Liver (tissue), 9 donors: ENCODE results near the gene MYO5A. TPM values are rescaled to one million over a fixed set of nuclear protein-coding genes. Genes with fewer than 3 reads are reported as not detected.

Experiments used
- DNase-seq: peaks from one replicate; pipeline ENCODE4 v3.0.0-alpha.2; 2017; ENCODE audit warnings: low spot score
- H3K27ac ChIP-seq, 2 donors: one replicate each; pipeline ENCODE4 v1.7.0; 2013; ENCODE audit warnings: inconsistent platforms in 2 of 2, low read length in 2 of 2, control low read depth in 1 of 2, low read depth in 1 of 2, mild to moderate bottlenecking in 1 of 2
- H3K27me3 ChIP-seq, 4 donors: one replicate each; pipeline versions ENCODE4 v1.6.1 to v1.7.0; 2013; ENCODE audit warnings: low read length in 3 of 4, inconsistent platforms in 1 of 4, mild to moderate bottlenecking in 1 of 4, moderate library complexity in 1 of 4; ENCODE audit not compliant: control insufficient read depth in 4 of 4, insufficient read depth in 4 of 4
- H3K36me3 ChIP-seq, 4 donors: one replicate each; pipeline versions ENCODE4 v1.6.1 to v1.7.0; 2013; ENCODE audit warnings: low read length in 3 of 4, mild to moderate bottlenecking in 3 of 4, low read depth in 1 of 4, moderate library complexity in 1 of 4; ENCODE audit not compliant: control insufficient read depth in 4 of 4, insufficient read depth in 3 of 4
- H3K4me1 ChIP-seq, 4 donors: one replicate each; pipeline versions ENCODE4 v1.6.1 to v1.7.0; 2013; ENCODE audit warnings: low read length in 3 of 4, mild to moderate bottlenecking in 3 of 4, moderate library complexity in 1 of 4; ENCODE audit not compliant: control insufficient read depth in 4 of 4, insufficient read depth in 4 of 4
- H3K4me3 ChIP-seq, 3 donors: one replicate each; pipeline versions ENCODE4 v1.6.1 to v1.7.0; 2013; ENCODE audit warnings: low read length in 3 of 3, control low read depth in 1 of 3, low read depth in 1 of 3, mild to moderate bottlenecking in 1 of 3
- H3K9ac ChIP-seq, 2 donors: one replicate each; pipeline ENCODE4 v1.7.0; 2013; ENCODE audit warnings: low read length in 2 of 2, mild to moderate bottlenecking in 2 of 2, moderate library complexity in 2 of 2, control low read depth in 1 of 2, low read depth in 1 of 2
- H3K9me3 ChIP-seq, 4 donors: one replicate each; pipeline versions ENCODE4 v1.6.1 to v1.7.0; 2013; ENCODE audit warnings: low read length in 3 of 4; ENCODE audit not compliant: control insufficient read depth in 4 of 4
- FOXA1 ChIP-seq: IDR thresholded peaks from 2 replicates; pipeline ENCODE4 v1.6.1; 2016; ENCODE audit warnings: antibody characterized with exemption
- FOXA2 ChIP-seq: IDR thresholded peaks from 2 replicates; pipeline ENCODE4 v1.6.1; 2016; ENCODE audit warnings: antibody characterized with exemption
- GABPA ChIP-seq, 2 donors: IDR thresholded peaks in 1 of 2; conservative IDR thresholded peaks in 1 of 2; 2 replicates each; pipeline ENCODE4 v1.6.1; 2016; ENCODE audit warnings: antibody characterized with exemption in 2 of 2, mild to moderate bottlenecking in 1 of 2, moderate library complexity in 1 of 2
- HNF4A ChIP-seq, 2 donors: conservative IDR thresholded peaks; 2 replicates each; pipeline ENCODE4 v1.6.1; 2016; ENCODE audit warnings: antibody characterized with exemption in 2 of 2, mild to moderate bottlenecking in 2 of 2
- JUND ChIP-seq, 2 donors: IDR thresholded peaks; 2 replicates each; pipeline ENCODE4 v1.6.1; 2016; ENCODE audit warnings: antibody characterized with exemption in 2 of 2
- MAX ChIP-seq: IDR thresholded peaks from 2 replicates; pipeline ENCODE4 v1.6.1; 2016; ENCODE audit warnings: antibody characterized with exemption
- NR2F2 ChIP-seq: IDR thresholded peaks from 2 replicates; pipeline ENCODE4 v1.6.1; 2016; ENCODE audit warnings: antibody characterized with exemption
- RAD21 ChIP-seq, 2 donors: IDR thresholded peaks; 2 replicates each; pipeline ENCODE4 v1.6.1; 2016; ENCODE audit warnings: antibody characterized with exemption in 2 of 2, mild to moderate bottlenecking in 2 of 2
- RXRA ChIP-seq, 2 donors: IDR thresholded peaks; 2 replicates each; pipeline ENCODE4 v1.6.1; 2017 to 2018; ENCODE audit warnings: antibody characterized with exemption in 2 of 2, mild to moderate bottlenecking in 1 of 2
- SP1 ChIP-seq: IDR thresholded peaks from 2 replicates; pipeline ENCODE4 v1.6.1; 2018; ENCODE audit warnings: antibody characterized with exemption, mild to moderate bottlenecking
- TAF1 ChIP-seq: conservative IDR thresholded peaks from 2 replicates; pipeline ENCODE4 v1.6.1; 2016; ENCODE audit warnings: antibody characterized with exemption, mild to moderate bottlenecking
- YY1 ChIP-seq: IDR thresholded peaks from 2 replicates; pipeline ENCODE4 v1.6.1; 2016; ENCODE audit warnings: antibody characterized with exemption, mild to moderate bottlenecking
- ZBTB33 ChIP-seq: IDR thresholded peaks from 2 replicates; pipeline ENCODE4 v1.6.1; 2016; ENCODE audit warnings: antibody characterized with exemption
- WGBS: extraction: QIAGEN DNeasy Blood & Tissue Kit; methylation state at CpG from one replicate; pipeline ENCODE4 v1.1.7; 2013; 5-methylcytosine and 5-hydroxymethylcytosine counted together
- polyA plus RNA-seq, 2 donors: library from polyadenylated mRNA; stranded (reverse) in 1 of 2; unstranded in 1 of 2; fragments of 200-250 nt in 1 of 2; fragments of >200 nt in 1 of 2; fragmentation: Nextera tagmentation in 1 of 2; extraction: Ambion mirVana in 1 of 2; gene quantifications; one replicate each; pipeline versions ENCODE4 v1.2.1 to v1.2.3, GENCODE V29; 2013 to 2015
- total RNA-seq, 2 donors: library from RNA; depleted of rRNA; stranded (reverse); fragments of >200 nt; gene quantifications; one replicate each; pipeline ENCODE4 v1.2.3, GENCODE V29; 2014
- TF ChIP-seq, protein P1 (sequence below): IDR thresholded peaks from 2 replicates; pipeline ENCODE4 v1.6.1; 2016; ENCODE audit warnings: antibody characterized with exemption, mild to moderate bottlenecking
- TF ChIP-seq, protein P2 (sequence below): IDR thresholded peaks from 2 replicates; pipeline ENCODE4 v1.6.1; 2016; ENCODE audit warnings: antibody characterized with exemption
- donor health status: healthy.
- donor health status: healthy.
- donor health status: healthy.
- donor health status: healthy.
- donor health status: healthy.

Gene MYO5A
- total and polyA plus RNA-seq, 4 donors = 1.0 to 7.1 (median 3.0) TPM

- no peak overlapping the region for H3K9ac ChIP-seq
- H3K9me3 ChIP-seq = no peaks in the 10 kb centered on the region
- H3K4me3 ChIP-seq = no peak overlapping the region
- no peak for DNase-seq
- H3K36me3 ChIP-seq = no peaks in the 10 kb centered on the region
- H3K27me3 ChIP-seq = no peaks in the 10 kb centered on the region
- no peak for TF ChIP-seq TAF1
- TF ChIP-seq FOXA2 = no peak
- no peak for TF ChIP-seq GABPA (IDR thresholded peaks at IDR 0.05 in 1 of 2, conservative IDR thresholded peaks at IDR 0.05 in 1 of 2)
- TF ChIP-seq NR2F2 = no peak
- no peak for TF ChIP-seq JUND (IDR thresholded peaks at IDR 0.05)
- TF ChIP-seq, protein P1, sequence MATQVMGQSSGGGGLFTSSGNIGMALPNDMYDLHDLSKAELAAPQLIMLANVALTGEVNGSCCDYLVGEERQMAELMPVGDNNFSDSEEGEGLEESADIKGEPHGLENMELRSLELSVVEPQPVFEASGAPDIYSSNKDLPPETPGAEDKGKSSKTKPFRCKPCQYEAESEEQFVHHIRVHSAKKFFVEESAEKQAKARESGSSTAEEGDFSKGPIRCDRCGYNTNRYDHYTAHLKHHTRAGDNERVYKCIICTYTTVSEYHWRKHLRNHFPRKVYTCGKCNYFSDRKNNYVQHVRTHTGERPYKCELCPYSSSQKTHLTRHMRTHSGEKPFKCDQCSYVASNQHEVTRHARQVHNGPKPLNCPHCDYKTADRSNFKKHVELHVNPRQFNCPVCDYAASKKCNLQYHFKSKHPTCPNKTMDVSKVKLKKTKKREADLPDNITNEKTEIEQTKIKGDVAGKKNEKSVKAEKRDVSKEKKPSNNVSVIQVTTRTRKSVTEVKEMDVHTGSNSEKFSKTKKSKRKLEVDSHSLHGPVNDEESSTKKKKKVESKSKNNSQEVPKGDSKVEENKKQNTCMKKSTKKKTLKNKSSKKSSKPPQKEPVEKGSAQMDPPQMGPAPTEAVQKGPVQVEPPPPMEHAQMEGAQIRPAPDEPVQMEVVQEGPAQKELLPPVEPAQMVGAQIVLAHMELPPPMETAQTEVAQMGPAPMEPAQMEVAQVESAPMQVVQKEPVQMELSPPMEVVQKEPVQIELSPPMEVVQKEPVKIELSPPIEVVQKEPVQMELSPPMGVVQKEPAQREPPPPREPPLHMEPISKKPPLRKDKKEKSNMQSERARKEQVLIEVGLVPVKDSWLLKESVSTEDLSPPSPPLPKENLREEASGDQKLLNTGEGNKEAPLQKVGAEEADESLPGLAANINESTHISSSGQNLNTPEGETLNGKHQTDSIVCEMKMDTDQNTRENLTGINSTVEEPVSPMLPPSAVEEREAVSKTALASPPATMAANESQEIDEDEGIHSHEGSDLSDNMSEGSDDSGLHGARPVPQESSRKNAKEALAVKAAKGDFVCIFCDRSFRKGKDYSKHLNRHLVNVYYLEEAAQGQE = no peak
- no peak for TF ChIP-seq SP1
- TF ChIP-seq RXRA (IDR thresholded peaks at IDR 0.05) = no peak
- TF ChIP-seq, protein P2, sequence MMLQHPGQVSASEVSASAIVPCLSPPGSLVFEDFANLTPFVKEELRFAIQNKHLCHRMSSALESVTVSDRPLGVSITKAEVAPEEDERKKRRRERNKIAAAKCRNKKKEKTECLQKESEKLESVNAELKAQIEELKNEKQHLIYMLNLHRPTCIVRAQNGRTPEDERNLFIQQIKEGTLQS = no peak
- no peak for TF ChIP-seq ZBTB33
- TF ChIP-seq HNF4A (conservative IDR thresholded peaks at IDR 0.05) = no peak
- TF ChIP-seq MAX = no peak
- TF ChIP-seq FOXA1 = no peak
- TF ChIP-seq YY1 = no peak
- WGBS = 78% methylated on average over 4 of the region's 4 CpGs
- H3K4me1 ChIP-seq = peaks cover 3 to 19% (median 12%) of the 10 kb centered on the region in 4 donors
- H3K27ac ChIP-seq = no peak overlapping the region
Measured at GRCh38 chr15:52289629-52290081, 239.0 kb downstream of the MYO5A start.

GRCh38 chr15:52288986-52289385 lies 239.7 kb downstream of the MYO5A start:
- H3K27me3 ChIP-seq = no peaks in the 10 kb centered on the region
- DNase-seq = peak; percentile 19
- H3K36me3 ChIP-seq = no peaks in the 10 kb centered on the region
- no peak overlapping the region for H3K9ac ChIP-seq
- H3K4me1 ChIP-seq = peaks cover 3 to 19% (median 12%) of the 10 kb centered on the region in 4 donors
- H3K27ac ChIP-seq = peak overlapping the region; percentile 13 to 44
- TF ChIP-seq RAD21 (IDR thresholded peaks at IDR 0.05) (no peak), JUND (IDR thresholded peaks at IDR 0.05) (no peak), MAX (no peak), HNF4A (conservative IDR thresholded peaks at IDR 0.05) (no peak), FOXA2 (no peak), NR2F2 (no peak), GABPA (IDR thresholded peaks at IDR 0.05 in 1 of 2, conservative IDR thresholded peaks at IDR 0.05 in 1 of 2) (no peak), RXRA (IDR thresholded peaks at IDR 0.05) (no peak), FOXA1 (no peak), SP1 (no peak), YY1 (no peak), TAF1 (no peak)
- TF ChIP-seq, protein P1 = no peak
- TF ChIP-seq, protein P2 = no peak
- 90% methylated on average over 5 of the region's 5 CpGs for WGBS
- no peak overlapping the region for H3K4me3 ChIP-seq
- H3K9me3 ChIP-seq = no peaks in the 10 kb centered on the region
